HepG2 (cell line): ENCODE measurements around the gene KCTD19. TPM values are rescaled to one million over a fixed set of nuclear protein-coding genes. Genes with fewer than 3 reads are reported as not detected.

Source experiments
- ZNF703 ChIP-seq: sonication (generic); formaldehyde crosslinking; IDR thresholded peaks from 2 replicates; pipeline ENCODE4 v1.5.1; 2020; ENCODE audit warnings: missing genetic modification reagents, mild to moderate bottlenecking, moderate library complexity, borderline replicate concordance
- polyA plus RNA-seq, 8 experiments: library from polyadenylated mRNA; depleted of rRNA in 3 of 8; stranded (reverse) in 7 of 8; unstranded in 1 of 8; fragments of >200 nt; fragmentation: Illumina TruSeq in 4 of 8; extraction: Trizol in 4 of 8; gene quantifications; 2 replicates each; pipeline versions ENCODE4 v1.2.1 to v1.2.3, GENCODE V29; 2011 to 2016; ENCODE audit warnings: low read depth in 4 of 8, missing spikeins in 1 of 8, mixed read lengths in 1 of 8; ENCODE audit not compliant: insufficient read depth in 1 of 8
- total RNA-seq, 5 experiments: library from RNA; depleted of rRNA; stranded (reverse); fragments of >200 nt; fragmentation: Illumina TruSeq; extraction: Trizol; gene quantifications; 2 replicates each; pipeline ENCODE4 v1.2.3, GENCODE V29; 2016; ENCODE audit warnings: low read depth in 1 of 5
- TF ChIP-seq, protein P1 (sequence below): sonication (generic); formaldehyde crosslinking; IDR thresholded peaks from 2 replicates; pipeline ENCODE4 v1.5.1; 2020; ENCODE audit warnings: mild to moderate bottlenecking, missing genetic modification reagents
- TF ChIP-seq, protein P2 (sequence below): sonication (generic); formaldehyde crosslinking; IDR thresholded peaks from 2 replicates; pipeline ENCODE4 v1.4.0; 2020; ENCODE audit warnings: mild to moderate bottlenecking, missing genetic modification reagents

KCTD19 gene
- total and polyA plus RNA-seq, 2 of the 13 experiments (the other 11 are each of a cell fraction or from before 2014, with no cell fraction given), result not detected

DNA sequence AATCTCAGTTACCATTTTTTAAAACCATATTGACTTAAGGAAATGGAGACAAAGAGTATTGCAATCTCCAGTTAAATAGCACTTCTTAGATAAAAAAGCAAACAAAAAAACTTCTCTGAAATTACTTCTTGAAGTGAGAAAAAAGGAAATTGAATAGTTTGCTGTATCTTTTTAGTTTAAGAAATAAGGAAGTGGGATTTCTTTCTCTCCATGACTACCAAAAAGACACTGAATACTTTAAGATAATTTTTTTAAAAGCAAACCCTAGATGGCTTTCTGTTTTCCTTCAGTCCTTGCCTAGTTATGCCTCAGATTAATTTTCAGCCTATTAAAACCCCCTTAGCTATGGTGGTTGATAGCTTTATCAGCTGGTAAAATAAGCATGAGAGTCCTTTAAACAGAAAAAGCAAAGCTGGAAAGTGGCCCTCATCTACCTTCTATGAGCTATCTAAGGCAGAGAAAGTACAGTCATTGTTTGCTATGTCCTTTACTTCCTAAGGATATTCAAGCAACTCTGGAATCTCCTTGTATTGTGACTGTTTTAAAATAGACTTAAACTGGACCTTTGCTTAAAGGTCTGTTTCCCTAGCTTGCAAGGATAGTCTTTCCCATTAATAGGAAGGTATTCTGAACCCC is 38.2 kb upstream of the KCTD19 start (continued):
- TF ChIP-seq, protein P1, sequence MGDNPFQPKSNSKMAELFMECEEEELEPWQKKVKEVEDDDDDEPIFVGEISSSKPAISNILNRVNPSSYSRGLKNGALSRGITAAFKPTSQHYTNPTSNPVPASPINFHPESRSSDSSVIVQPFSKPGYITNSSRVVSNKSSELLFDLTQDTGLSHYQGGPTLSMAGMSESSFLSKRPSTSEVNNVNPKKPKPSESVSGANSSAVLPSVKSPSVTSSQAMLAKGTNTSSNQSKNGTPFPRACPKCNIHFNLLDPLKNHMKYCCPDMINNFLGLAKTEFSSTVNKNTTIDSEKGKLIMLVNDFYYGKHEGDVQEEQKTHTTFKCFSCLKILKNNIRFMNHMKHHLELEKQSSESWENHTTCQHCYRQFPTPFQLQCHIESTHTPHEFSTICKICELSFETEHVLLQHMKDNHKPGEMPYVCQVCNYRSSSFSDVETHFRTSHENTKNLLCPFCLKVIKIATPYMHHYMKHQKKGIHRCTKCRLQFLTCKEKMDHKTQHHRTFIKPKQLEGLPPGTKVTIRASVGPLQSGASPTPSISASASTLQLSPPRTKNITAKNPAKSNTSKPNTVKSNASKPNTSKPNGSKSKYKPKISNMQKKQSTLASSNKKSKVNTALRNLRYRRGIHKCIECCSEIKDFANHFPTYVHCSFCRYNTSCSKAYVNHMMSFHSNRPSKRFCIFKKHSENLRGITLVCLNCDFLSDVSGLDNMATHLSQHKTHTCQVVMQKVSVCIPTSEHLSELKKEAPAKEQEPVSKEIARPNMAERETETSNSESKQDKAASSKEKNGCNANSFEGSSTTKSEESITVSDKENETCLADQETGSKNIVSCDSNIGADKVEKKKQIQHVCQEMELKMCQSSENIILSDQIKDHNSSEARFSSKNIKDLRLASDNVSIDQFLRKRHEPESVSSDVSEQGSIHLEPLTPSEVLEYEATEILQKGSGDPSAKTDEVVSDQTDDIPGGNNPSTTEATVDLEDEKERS, result no peak
- no peak for TF ChIP-seq ZNF703 (CRISPR knock-in tag)
- TF ChIP-seq, protein P2, sequence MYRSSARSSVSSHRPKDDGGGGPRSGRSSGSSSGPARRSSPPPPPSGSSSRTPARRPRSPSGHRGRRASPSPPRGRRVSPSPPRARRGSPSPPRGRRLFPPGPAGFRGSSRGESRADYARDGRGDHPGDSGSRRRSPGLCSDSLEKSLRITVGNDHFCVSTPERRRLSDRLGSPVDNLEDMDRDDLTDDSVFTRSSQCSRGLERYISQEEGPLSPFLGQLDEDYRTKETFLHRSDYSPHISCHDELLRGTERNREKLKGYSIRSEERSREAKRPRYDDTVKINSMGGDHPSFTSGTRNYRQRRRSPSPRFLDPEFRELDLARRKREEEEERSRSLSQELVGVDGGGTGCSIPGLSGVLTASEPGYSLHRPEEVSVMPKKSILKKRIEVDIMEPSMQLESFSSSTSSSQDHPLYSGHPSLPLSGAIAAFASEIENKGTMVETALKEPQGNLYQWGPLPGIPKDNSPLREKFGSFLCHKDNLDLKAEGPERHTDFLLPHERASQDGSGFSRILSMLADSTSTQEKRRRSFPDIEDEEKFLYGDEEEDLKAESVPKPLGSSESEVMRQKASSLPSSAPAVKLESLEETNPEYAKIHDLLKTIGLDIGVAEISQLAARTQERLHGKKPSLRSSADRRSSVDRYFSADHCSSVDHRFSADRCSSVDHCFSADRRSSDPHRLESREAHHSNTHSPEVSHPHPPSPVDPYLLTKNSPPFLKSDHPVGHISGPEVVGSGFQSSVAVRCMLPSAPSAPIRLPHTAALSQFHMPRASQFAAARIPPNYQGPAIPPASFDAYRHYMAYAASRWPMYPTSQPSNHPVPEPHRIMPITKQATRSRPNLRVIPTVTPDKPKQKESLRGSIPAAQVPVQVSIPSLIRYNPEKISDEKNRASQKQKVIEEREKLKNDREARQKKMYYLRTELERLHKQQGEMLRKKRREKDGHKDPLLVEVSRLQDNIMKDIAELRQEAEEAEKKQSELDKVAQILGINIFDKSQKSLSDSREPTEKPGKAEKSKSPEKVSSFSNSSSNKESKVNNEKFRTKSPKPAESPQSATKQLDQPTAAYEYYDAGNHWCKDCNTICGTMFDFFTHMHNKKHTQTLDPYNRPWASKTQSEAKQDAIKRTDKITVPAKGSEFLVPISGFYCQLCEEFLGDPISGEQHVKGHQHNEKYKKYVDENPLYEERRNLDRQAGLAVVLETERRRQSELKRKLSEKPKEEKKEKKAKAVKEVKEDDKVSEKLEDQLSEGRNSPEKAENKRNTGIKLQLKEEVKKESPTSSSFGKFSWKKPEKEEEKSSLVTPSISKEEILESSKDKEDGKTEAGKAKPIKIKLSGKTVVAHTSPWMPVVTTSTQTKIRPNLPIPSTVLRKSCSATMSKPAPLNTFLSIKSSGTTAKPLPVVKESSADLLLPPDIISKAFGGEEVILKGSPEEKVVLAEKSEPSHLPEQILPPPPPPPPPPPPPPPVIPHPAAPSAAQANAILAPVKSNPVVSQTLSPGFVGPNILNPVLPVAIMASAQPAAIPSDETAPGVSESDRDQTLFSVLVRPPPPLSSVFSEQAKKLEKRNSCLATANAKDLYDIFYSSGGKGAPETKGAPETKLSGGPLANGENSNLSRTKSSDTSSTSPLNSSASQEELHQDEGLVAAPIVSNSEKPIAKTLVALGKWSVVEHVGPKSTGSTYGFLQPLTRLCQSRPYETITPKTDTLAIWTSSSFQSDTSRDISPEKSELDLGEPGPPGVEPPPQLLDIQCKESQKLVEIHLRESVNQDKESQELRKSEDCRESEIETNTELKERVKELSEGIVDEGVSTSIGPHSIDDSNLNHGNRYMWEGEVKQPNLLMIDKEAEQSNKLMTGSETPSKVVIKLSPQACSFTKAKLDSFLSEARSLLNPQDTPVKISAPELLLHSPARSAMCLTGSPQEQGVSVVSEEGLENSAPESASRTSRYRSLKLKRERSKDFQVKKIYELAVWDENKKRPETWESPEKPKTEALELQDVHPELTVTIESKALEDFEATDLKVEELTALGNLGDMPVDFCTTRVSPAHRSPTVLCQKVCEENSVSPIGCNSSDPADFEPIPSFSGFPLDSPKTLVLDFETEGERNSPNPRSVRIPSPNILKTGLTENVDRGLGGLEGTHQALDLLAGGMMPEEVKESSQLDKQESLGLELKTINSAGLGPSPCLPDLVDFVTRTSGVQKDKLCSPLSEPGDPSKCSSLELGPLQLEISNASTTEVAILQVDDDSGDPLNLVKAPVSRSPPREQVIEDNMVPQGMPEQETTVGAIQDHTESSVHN (CRISPR knock-in tag), result no peak
